8988T (cell line): ENCODE measurements around the gene DMD.

Source experiments
- DNase-seq: peaks from one replicate; pipeline ENCODE4 v3.0.0; 2011

DMD gene

DNA sequence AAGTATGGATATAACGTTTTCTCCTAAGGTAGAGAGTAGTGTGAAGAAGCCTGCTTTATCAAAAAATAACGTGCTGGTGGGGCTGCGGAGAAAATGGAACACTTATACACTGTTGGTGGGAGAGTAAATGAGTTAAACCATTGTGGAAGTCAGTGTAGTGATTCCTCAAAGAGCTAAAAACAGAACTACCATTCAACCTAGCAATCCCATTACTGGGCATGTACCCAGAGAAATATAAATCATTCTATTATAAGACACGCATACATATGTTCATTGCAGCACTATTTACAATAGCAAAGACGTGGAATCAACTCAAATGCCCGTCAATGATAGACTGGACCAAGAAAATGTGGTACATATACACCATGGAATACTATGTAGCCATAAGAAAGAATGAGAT is 196.4 kb downstream of the DMD start:
- DNase-seq: no peak

DNA sequence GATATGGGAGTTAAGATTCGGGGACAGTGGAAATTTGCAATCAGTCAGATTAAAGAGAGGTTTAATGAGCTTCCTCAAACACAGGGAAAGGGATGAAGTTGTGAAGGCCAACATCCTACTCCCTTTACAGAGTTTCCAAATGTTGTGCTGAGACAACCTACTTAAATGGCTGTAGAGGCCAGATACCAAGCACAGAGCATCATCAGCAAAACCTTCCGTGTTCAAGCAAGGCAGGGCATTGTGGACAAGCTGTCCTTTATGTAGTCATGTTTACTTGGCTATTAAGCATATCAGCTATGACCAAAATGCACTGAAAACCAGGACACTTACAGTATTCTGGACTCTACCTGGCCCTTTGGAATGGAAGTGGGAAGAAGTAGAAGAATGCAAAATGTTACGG is 197.3 kb downstream of the DMD start:
- no peak for DNase-seq

GRCh38 chrX:33001107-33001506 is 210.2 kb downstream of the DMD start:
- no peak for DNase-seq

- no peak for DNase-seq
These were observed 212.6 kb downstream of the DMD start for GRCh38 chrX:32998776-32999175.

DNA sequence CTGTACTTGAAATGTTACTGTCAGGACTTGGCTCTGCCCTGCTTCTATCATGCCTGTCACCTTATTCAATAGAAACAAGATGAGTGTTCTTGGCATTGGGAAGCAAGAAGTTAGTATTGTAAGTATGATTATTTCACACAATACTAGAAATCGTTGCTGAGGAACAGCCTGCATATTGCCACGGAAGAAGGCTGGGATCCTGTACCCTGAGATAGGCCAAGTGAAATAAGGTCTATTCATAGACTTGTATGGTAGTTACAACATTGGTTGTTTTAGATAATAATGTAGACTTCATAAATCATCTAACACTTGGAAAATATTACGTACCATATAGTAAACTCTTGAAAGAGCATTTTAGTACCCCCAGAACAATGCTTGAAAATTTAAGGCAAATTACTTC is 215.9 kb downstream of the DMD start:
- no peak for DNase-seq

DNA sequence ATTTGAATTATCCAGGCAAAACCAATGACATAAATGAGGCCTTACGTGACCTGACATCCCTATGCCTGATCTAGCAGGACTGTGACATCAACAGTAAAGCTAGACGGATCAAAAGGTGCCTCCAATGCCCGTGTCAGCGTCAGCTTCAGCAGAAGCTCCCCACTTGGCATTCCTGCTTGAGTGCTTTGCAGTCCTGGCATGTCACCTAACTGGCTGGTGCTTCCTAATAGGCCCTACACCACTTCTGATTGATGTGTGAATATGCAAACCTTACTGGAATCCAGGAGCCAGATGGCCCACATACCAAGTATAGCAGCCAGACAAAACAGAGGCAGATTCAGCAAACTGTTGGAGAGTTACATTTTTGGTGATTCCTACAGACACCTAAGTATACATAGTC is 224.2 kb downstream of the DMD start:
- DNase-seq: no peak

DNA sequence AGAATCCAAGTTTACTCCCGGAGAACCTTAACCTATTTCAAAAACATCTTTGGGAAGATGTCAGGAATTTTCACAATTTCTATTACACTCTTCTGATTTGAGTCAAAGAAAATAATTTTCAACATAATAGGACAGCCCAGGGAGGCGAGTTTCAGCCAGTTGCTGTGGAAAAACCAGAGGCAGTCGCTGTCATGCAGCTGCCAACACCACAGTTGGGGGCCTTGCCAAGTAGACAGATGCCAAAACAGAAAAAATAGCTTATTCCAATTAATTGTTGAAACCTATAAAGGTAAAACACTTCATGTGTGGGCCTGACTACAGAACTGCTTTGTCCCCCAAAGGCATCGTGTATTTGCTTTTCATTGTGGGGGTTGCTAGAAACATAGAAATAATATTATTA is 225.8 kb downstream of the DMD start:
- DNase-seq: no peak

DNA sequence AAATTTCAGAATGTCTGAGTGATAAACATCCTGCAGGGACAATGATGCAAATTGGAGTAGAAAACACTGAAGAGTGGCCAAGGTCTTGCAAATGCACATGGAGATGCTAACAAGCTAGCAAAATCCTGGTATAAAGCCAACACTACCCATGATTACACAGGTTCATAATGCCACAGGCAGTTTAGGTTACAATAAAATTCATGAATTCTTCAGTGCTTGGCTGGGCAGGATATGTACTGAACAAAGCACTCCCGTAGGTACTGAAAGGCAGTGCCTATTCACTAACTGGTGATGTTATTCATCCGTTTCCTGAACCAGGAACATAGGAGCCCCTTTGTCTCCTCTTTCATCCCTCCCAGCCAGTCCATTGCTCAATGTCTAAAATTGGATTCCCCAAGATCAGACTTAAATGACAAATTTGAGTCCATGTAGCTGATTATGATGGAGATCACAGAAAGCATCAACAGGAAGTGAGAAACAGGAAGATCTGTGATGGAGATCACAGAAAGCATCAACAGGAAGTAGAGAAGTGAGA is 244.5 kb downstream of the DMD start:
- DNase-seq: no peak

- no peak for DNase-seq
These were observed 257.2 kb downstream of the DMD start for GRCh38 chrX:32954125-32954524.

DNA sequence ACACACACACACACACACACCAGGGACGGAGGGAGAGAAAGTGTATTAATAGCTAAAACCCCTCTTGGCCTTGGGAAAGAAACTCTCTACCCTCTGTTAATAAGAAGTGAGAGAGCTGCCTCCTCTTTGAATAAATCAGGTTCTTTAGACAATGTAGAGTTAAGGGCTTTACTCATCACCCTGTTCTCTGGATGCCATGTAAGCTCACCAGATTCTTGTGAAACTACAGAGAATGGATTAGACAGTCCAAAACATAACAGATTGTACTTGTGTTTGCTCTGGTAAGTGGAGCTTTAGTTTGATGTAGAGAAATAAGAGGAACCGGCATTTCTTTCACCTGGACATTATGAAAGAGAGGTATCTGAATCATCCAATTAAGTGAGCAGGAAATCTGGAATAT is 263.2 kb downstream of the DMD start:
- DNase-seq: no peak

DNA sequence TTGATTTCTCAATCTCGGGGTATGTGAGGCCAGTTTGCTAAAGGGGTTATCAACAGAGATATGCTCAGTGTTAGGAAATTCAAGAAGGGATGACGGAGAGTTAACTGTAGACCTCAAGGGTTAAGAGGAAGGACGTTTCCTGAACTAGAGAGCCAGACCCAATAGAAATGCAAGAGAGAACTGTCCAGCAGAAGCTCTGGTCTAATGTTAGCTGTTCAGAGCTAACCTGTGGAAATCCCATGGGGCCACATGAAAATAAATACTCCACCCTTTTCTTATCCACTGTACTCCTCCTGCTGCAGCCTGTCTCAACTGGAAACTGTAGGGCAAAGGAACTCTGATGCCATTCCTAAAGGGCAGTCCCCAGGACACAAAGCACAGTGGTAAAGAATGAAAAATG is 274.3 kb downstream of the DMD start:
- DNase-seq: no peak

DNA sequence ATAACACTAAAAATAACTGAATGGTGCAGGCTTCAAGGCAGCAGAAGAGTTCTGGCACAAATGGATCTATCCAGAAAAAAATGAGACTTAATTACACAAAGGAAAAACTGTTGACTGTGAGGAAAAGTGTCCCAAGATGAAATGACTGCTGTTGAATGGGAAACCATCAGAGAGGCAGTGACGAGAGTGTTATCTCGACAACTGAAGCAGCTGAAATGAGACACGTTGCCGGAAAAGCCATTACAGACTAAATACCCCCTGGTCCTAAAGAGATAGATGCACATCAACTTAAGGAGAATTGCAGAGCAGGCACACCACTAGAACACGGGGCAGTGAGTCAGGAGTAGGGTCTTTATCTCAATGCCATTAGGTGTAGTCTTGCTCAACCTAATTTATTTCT is 277.8 kb downstream of the DMD start:
- no peak for DNase-seq

GRCh38 chrX:32929040-32929439 is 282.3 kb downstream of the DMD start:
- DNase-seq: no peak

DNA sequence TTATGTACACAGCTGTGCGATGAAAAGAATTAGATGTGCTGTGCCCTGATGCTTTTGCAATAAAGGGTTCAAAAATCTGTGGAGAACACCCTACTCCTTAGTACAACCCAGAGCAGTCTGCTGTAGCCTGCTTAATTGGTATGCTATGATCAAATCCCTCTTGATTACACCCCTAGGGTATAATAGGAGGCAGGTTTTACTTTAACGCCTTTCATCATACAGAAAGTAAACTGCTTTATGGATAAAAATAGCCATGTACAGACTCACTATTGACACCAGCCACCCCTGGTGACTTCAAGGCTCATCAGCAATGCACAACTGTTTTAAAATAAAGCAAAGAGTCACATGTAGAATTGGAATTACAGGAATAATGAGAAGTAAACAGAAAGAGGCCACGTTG is 315.3 kb downstream of the DMD start:
- DNase-seq: no peak

DNA sequence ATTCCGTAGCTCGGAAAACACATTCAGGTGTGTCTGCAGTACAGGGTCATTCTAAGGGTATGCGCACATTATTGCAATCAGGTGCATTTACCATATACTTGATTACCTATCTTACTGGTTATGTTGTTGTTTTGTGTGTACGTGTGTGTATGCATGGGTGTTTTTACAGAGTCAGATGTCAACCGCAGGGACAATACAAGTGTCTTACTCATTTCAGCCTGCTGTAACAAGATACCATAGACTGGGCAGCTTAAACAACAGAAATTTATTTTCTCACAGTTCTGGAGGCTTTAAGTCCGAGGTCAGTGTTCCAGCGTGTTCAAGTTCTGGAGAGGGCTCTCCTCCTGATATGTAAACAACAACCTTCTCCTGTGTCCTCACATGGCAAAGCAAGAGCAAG is 316.7 kb downstream of the DMD start:
- no peak for DNase-seq

- no peak for DNase-seq
These were observed 317.6 kb downstream of the DMD start for GRCh38 chrX:32893751-32894150.

DNA sequence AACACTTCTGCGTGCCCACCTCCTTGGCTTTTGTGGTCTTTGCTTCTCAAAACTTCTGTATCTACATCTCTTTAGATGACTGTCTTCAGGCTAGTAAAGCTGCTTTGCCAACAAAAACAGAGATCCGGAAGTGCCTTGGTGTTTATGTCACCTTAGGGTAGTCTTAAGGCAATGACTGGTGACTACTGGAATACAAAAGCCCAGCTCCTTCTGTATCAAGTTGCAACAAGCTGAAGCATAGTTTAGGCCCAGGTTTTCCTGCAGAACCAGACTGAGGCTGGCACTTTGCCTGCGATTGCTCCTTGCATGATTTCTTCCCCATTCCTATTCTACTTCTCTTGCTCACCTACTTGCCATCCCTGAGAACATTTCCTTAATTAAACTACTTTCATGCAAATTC is 333.8 kb downstream of the DMD start:
- DNase-seq: no peak

GRCh38 chrX:32874839-32875238 is 336.5 kb downstream of the DMD start:
- no peak for DNase-seq

- DNase-seq: no peak
These were observed 337.6 kb downstream of the DMD start for GRCh38 chrX:32873786-32874185.

GRCh38 chrX:32871636-32872035 is 339.7 kb downstream of the DMD start:
- no peak for DNase-seq

DNA sequence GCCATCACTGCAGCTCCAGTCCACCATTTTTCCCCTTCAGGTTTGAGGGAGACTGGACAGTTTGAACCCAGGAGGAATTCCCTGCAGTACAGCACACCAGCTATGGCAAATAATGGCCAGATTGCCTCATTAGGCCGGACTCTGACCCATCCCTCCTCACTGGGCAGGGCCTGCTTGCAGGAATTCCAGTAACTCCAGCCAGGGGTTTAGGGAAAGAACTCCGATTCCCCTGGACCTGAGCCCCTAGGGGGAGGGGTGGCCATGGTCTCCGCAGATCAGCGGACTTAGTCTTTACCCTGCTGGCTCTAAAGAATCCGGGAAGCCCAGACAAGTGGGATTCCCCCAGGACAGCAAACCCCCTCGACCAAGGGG is 342.8 kb downstream of the DMD start:
- DNase-seq: no peak

- DNase-seq: no peak
These were observed 343.4 kb downstream of the DMD start for GRCh38 chrX:32867781-32868523.

DNA sequence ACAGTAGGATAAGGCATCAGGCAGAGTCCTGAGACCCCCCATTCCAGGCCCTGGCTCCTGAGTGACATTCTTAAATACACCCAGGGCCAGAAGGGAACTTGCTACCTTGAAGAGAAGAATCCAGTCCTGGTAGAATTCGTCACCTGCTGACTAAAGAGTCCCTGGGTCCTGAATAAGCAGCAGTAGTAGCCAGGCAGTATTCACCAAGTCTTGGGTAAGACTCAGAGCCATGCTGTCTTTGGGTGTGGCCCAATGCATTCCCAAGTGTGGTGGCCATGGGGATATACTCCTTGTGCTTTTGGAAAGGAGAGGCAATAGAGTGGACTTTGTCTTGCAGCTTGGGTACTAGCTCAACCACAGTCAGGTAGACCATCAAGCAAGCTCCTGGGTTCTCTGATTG is 359.1 kb downstream of the DMD start:
- no peak for DNase-seq

DNA sequence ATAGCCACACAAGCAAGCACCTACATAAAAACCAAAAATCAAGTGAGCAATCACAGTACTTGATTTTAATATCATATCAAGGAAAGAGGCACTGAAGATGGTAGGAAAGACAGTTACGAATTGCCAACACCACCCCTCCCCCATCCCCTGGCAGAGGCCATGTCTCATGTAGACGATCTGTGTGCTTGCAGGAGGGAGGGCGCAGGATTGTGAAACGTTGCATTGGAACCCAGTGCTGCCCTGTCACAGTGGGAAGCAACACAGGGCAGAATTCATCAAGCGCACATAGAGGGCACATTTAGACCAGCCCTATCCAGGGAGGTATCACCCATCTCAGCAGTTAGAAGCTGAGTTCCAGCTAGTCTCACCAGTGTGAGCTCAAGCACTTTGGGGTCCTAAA is 359.8 kb downstream of the DMD start:
- no peak for DNase-seq

DNA sequence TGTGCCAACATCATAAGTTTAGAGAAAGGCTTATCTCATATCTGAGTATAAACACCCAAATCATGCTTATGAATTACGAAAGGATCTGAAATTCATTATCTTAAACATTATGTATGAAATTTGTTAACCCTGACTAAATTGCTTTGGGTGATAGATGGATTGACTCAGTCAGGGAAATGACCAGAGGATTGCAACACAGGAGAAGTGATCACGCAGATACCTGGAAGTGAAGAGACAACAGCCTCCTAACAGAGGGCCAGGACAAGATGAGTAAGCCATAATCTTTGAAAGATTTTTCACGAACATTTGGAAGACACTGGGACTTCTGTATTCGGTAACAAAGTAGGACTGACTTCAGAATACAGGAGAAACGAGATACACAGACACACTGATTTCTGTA is 363.4 kb downstream of the DMD start:
- no peak for DNase-seq
